PC-3 (cell line): ENCODE results near the gene RPL31. TPM values are rescaled to one million over a fixed set of nuclear protein-coding genes. Genes with fewer than 3 reads are reported as not detected.

Experiments used
- ATAC-seq: fragments of 200-7000 bp; cut with Tn5 transposase; 2 replicates; pipeline ENCODE4 v1.9.1; 2020; ENCODE audit warnings: mild to moderate bottlenecking, moderate library complexity
- BruUV-seq: library from RNA; stranded (reverse); fragments of 400-500 nt; replicated peaks from 2 replicates; lab custom pipeline; 2021; lab: Mats Ljungman, UMichigan
- CTCF ChIA-PET: fragments of 300-600 bp; sonication (Branson Sonifier 250); formaldehyde crosslinking; loops from one replicate; lab custom pipeline; 2022; ENCODE audit warnings: antibody characterized with exemption; lab: Charles Lee
- POLR2A ChIA-PET: fragments of 300-600 bp; sonication (Branson Sonifier 250); formaldehyde crosslinking; loops from one replicate; lab custom pipeline; 2022; ENCODE audit warnings: antibody characterized with exemption; ENCODE audit not compliant: unreplicated experiment; lab: Charles Lee
- DNase-seq: peaks from one replicate; pipeline ENCODE4 v3.0.0-alpha.2; 2015
- H2AFZ ChIP-seq: fragments of 300-600 bp; sonication (generic); 2 replicates; pipeline ENCODE4 v1.6.0; 2016; ENCODE audit warnings: antibody characterized with exemption, low read length
- H3F3A ChIP-seq: fragments of 300-600 bp; sonication (generic); one replicate; pipeline ENCODE4 v1.6.0; 2017; ENCODE audit warnings: antibody characterized with exemption, low read length, control low read depth, mild to moderate bottlenecking; ENCODE audit not compliant: unreplicated experiment
- H3K27ac ChIP-seq: fragments of 300-600 bp; sonication (generic); 2 replicates; pipeline ENCODE4 v1.5.1; 2016; ENCODE audit warnings: mild to moderate bottlenecking, low read length
- H3K27me3 ChIP-seq: fragments of 300-600 bp; sonication (generic); 2 replicates; pipeline ENCODE4 v1.6.1; 2016; ENCODE audit warnings: low read length, mixed read lengths
- H3K36me3 ChIP-seq: fragments of 300-600 bp; sonication (generic); 2 replicates; pipeline ENCODE4 v1.6.1; 2016; ENCODE audit warnings: low read depth, mixed run types, low read length, mixed read lengths
- H3K4me1 ChIP-seq: fragments of 300-600 bp; sonication (generic); 2 replicates; pipeline ENCODE4 v1.5.1; 2016; ENCODE audit warnings: low read length; ENCODE audit not compliant: insufficient read depth
- H3K4me2 ChIP-seq: fragments of 300-600 bp; sonication (generic); 2 replicates; pipeline ENCODE4 v1.6.0; 2016; ENCODE audit warnings: low read length
- H3K4me3 ChIP-seq: fragments of 300-600 bp; sonication (generic); 2 replicates; pipeline ENCODE4 v1.5.1; 2016; ENCODE audit warnings: mild to moderate bottlenecking, low read length, mixed read lengths
- H3K79me2 ChIP-seq: fragments of 300-600 bp; sonication (generic); 2 replicates; pipeline ENCODE4 v1.6.1; 2017; ENCODE audit warnings: low read length, mixed read lengths
- H3K9ac ChIP-seq: fragments of 300-600 bp; sonication (generic); 2 replicates; pipeline ENCODE4 v1.6.0; 2016; ENCODE audit warnings: mild to moderate bottlenecking, low read length
- H3K9me2 ChIP-seq: fragments of 300-600 bp; sonication (generic); replicated peaks from 2 replicates; pipeline ENCODE4 v1.6.1; 2016; ENCODE audit warnings: mixed run types, low read length, mixed read lengths
- H3K9me3 ChIP-seq: fragments of 300-600 bp; sonication (generic); 2 replicates; pipeline ENCODE4 v1.6.1; 2016; ENCODE audit warnings: low read length, mixed read lengths
- H4K20me1 ChIP-seq: fragments of 300-600 bp; sonication (generic); 2 replicates; pipeline ENCODE4 v1.6.1; 2016; ENCODE audit warnings: low read length, mixed read lengths
- CTCF ChIP-seq: fragments of 300-600 bp; sonication (generic); conservative IDR thresholded peaks from 2 replicates; pipeline ENCODE4 v1.5.1; 2017; ENCODE audit warnings: antibody characterized with exemption, low read depth, mild to moderate bottlenecking, low read length
- EZH2 ChIP-seq: fragments of 300-600 bp; sonication (generic); IDR thresholded peaks from one replicate; pipeline ENCODE4 v1.6.1; 2017; ENCODE audit warnings: antibody characterized with exemption, mild to moderate bottlenecking, low read length; ENCODE audit not compliant: unreplicated experiment
- EZH2phosphoT487 ChIP-seq: fragments of 300-600 bp; sonication (generic); IDR thresholded peaks from 2 replicates; pipeline ENCODE4 v1.6.1; 2018; ENCODE audit warnings: mild to moderate bottlenecking, antibody characterized with exemption, low read length, borderline replicate concordance
- intact Hi-C: fragments of 100-400 bp; cut with micrococcal nuclease; formaldehyde crosslinking; loops from 2 replicates; pipeline ENCODE4 v1.9.0; 2023
- total RNA-seq: library from RNA; depleted of rRNA; stranded (reverse); fragments of >200 nt; gene quantifications from 2 replicates; pipeline ENCODE4 v1.2.3, GENCODE V29; 2014

Gene RPL31
- total RNA-seq, 1 experiment from 2014 or later, result 756 TPM

DNA sequence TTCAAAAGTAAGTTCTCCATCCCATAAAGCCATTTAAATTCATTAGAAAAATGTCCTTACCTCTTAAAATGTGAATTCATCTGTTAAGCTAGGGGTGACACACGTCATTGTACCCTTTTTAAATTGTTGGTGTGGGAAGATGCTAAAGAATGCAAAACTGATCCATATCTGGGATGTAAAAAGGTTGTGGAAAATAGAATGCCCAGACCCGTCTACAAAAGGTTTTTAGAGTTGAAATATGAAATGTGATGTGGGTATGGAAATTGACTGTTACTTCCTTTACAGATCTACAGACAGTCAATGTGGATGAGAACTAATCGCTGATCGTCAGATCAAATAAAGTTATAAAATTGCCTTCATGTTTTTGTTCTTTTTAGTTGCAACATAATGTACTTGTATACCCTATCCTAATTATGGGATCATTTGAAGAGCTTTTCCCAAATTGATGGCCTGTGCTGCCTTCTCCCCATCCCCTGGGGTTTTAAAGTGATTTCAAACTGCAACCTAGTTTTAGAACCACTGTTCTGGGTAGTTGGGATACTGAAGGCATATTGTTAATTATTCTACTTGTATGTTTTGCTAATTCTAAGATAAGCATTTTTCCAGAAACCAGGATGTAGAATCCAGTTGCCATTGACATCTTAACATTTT, 4.1 kb downstream of the RPL31 start:
- H3K27ac ChIP-seq, result no peak overlapping the region
- ATAC-seq (no peak), DNase-seq (no peak)
- no peaks in the 10 kb centered on the region for H3K9me2 ChIP-seq
- ChIA-PET POLR2A (interaction anchor here (0.7 kb wide), 1 partner anchor 115 kb away, joined by 4 read pairs; no protein-coding TSS in a partner anchor), CTCF (no interaction called here)
- peaks cover 44% of the 10 kb centered on the region for H4K20me1 ChIP-seq
- H3K79me2 ChIP-seq, result peaks cover 39% of the 10 kb centered on the region
- intact Hi-C loops, result no loop called here
- H2AFZ ChIP-seq, result no peak overlapping the region
- H3K9me3 ChIP-seq, result no peaks in the 10 kb centered on the region
- no peak overlapping the region for H3K4me2 ChIP-seq
- H3K9ac ChIP-seq, result no peak overlapping the region
- H3K36me3 ChIP-seq, result peaks cover 70% of the 10 kb centered on the region
- H3K4me1 ChIP-seq, result peaks cover 16% of the 10 kb centered on the region
- no peak overlapping the region for H3K4me3 ChIP-seq
- H3K27me3 ChIP-seq, result no peaks in the 10 kb centered on the region
- no TSS peak for BruUV-seq
- TF ChIP-seq EZH2, result no peak
- no peak for TF ChIP-seq EZH2phosphoT487
- TF ChIP-seq CTCF, result no peak
- H3F3A ChIP-seq, result peaks cover 3% of the 10 kb centered on the region

GRCh38 chr2:101007415-101008345, 5.6 kb downstream of the RPL31 start:
- Histone ChIP-seq H2AFZ (no peak overlapping the region), H3K79me2 (peaks cover 32% of the 10 kb centered on the region), H4K20me1 (peaks cover 48% of the 10 kb centered on the region), H3K27ac (no peak overlapping the region), H3K9me3 (no peaks in the 10 kb centered on the region), H3K27me3 (no peaks in the 10 kb centered on the region), H3K36me3 (peaks cover 69% of the 10 kb centered on the region), H3K9me2 (no peaks in the 10 kb centered on the region), H3F3A (peaks cover 9% of the 10 kb centered on the region), H3K4me1 (peaks cover 10% of the 10 kb centered on the region), H3K4me3 (no peak overlapping the region), H3K4me2 (no peak overlapping the region), H3K9ac (no peak overlapping the region)
- intact Hi-C loops, result no loop called here
- POLR2A ChIA-PET, result no interaction called here
- CTCF ChIA-PET, result no interaction called here
- BruUV-seq, result TSS peak; percentile 33
- ATAC-seq (no peak), DNase-seq (no peak)
- TF ChIP-seq CTCF (no peak), EZH2 (no peak), EZH2phosphoT487 (no peak)
